ENCODE data around the gene FANCB. TPM values are rescaled to one million over a fixed set of nuclear protein-coding genes. Genes with fewer than 3 reads are reported as not detected.

The FANCB gene
- total and polyA plus RNA-seq, 2 of the 8 experiments (the other 6 are each of a cell fraction or from before 2014, with no cell fraction given): 1.9 to 13.8 TPM

DNA sequence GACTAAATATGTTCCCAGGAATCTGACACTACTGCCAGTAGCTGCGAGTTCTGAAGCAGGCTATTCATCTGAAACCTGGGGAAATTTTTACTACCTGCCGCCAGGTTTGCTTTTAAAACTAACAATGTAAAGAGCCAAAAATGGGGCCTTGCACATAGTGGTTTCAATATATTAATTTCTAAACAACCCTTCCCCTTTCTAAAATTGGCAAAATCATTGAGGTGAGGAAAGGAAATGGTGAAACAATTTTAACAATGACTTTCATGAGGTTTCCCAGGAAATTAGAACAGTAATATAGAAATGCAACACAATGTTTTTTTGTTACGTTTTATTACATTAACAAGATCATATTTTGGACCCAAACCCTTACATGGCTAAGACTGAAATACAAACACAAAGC is 21.3 kb downstream of the FANCB start:
- H3K23me2 ChIP-seq (ENCODE audit: low read depth, low read length): no peaks in the 10 kb centered on the region
- no peak overlapping the region for H3K56ac ChIP-seq (replicated peaks; ENCODE audit: insufficient read length, low read depth, low read length)
- H3K79me2 ChIP-seq (ENCODE audit: control insufficient read depth in 1 of 2, insufficient read depth in 2 of 2, low read length in 2 of 2): no peaks in the 10 kb centered on the region
- H4K8ac ChIP-seq (ENCODE audit: extremely low read depth, insufficient read depth, low read length): no peak overlapping the region
- 97% methylated on average over 3 of the region's 3 CpGs; no CpG with 5 or more reads in 1 of the 2 experiments for WGBS, 2 experiments (ENCODE audit: extremely low coverage in 1 of 2, insufficient coverage in 1 of 2, insufficient read length in 1 of 2, insufficient replicate concordance in 2 of 2, low coverage in 1 of 2, low lambda C conversion rate in 2 of 2, missing lambda C conversion rate in 1 of 2)
- no peak overlapping the region for H3K18ac ChIP-seq (ENCODE audit: extremely low read depth, low read length)
- H2BK5ac ChIP-seq (ENCODE audit: low read depth, low read length): no peak overlapping the region
- no peak overlapping the region for H2BK15ac ChIP-seq (ENCODE audit: low read length)
- H2BK12ac ChIP-seq (ENCODE audit: low read depth, low read length): no peak overlapping the region
- ChIA-PET CTCF (ENCODE audit: partially characterized antibody) (no interaction called here), POLR2A (ENCODE audit: partially characterized antibody) (no interaction called here)
- FAIRE-seq: no peak
- H4K20me1 ChIP-seq (replicated peaks in 1 of 2; ENCODE audit: control insufficient read depth in 1 of 2, insufficient read depth in 2 of 2, low read length in 2 of 2): no peaks in the 10 kb centered on the region
- no peak overlapping the region for H3K23ac ChIP-seq (ENCODE audit: insufficient read length)
- H3K14ac ChIP-seq (ENCODE audit: insufficient read length): no peak overlapping the region
- H3K4me2 ChIP-seq (ENCODE audit: insufficient read depth in 1 of 2, low read depth in 2 of 2, low read length in 2 of 2): no peak overlapping the region
- no peaks in the 10 kb centered on the region for H3K27me3 ChIP-seq (replicated peaks in 1 of 4; ENCODE audit: control insufficient read depth in 3 of 4, extremely low read depth in 1 of 4, insufficient read depth in 3 of 4, low read length in 3 of 4)
- no peaks in the 10 kb centered on the region for H3K9me3 ChIP-seq (ENCODE audit: insufficient read depth in 2 of 2, low read depth in 1 of 2, low read length in 1 of 2)
- H2BK20ac ChIP-seq (ENCODE audit: low read length): no peak overlapping the region
- no peak for DNase-seq (ENCODE audit: low read depth in 1 of 2, low spot score in 2 of 2)
- H3K4me3 ChIP-seq (ENCODE audit: extremely low read depth in 1 of 4, insufficient read depth in 2 of 4, low read depth in 3 of 4, low read length in 4 of 4): no peak overlapping the region
- H3K4ac ChIP-seq (replicated peaks; ENCODE audit: insufficient read length, low read depth, low read length): no peak overlapping the region
- no peak overlapping the region for H3K9ac ChIP-seq (replicated peaks in 1 of 4; ENCODE audit: extremely low read depth in 1 of 4, low read depth in 3 of 4, low read length in 3 of 4)
- H4K91ac ChIP-seq (replicated peaks; ENCODE audit: insufficient read length, low read length): no peak overlapping the region
- H3K36me3 ChIP-seq (ENCODE audit: control insufficient read depth in 2 of 4, insufficient read depth in 4 of 4, low read length in 3 of 4): peaks cover 0 to 17% (median 0%) of the 10 kb centered on the region in 4 experiments; a peak in 1 of 8 replicates
- no peak overlapping the region for H4K5ac ChIP-seq (ENCODE audit: insufficient read length, low read depth, low read length)
- no peak overlapping the region for H2AFZ ChIP-seq (ENCODE audit: low read length)
- no peak for TF ChIP-seq SRF (IDR thresholded peaks at IDR 0.05; ENCODE audit: low read depth, low read length)
- no peak for TF ChIP-seq RFX5 (IDR thresholded peaks at IDR 0.05; ENCODE audit: borderline replicate concordance, low read depth, low read length)
- no peak for TF ChIP-seq RXRA (IDR thresholded peaks at IDR 0.05; ENCODE audit: insufficient read depth, low read depth, low read length)
- no peak for TF ChIP-seq CREB1 (IDR thresholded peaks at IDR 0.05)
- no peak overlapping the region for H3K27ac ChIP-seq (ENCODE audit: low read depth, low read length)
- no peaks in the 10 kb centered on the region for H3K79me1 ChIP-seq (ENCODE audit: low read depth, low read length)
- no peak overlapping the region for H2AK5ac ChIP-seq (ENCODE audit: low read depth, low read length)
- no peak overlapping the region for H2BK120ac ChIP-seq (replicated peaks; ENCODE audit: low read depth, low read length)
- H3K4me1 ChIP-seq (replicated peaks in 1 of 4; ENCODE audit: control insufficient read depth in 3 of 4, insufficient read depth in 4 of 4, low read length in 3 of 4): no peaks in the 10 kb centered on the region

All from H1 (cell line).